ENCODE results near the gene KCNA2.

- TF ChIP-seq POLR2A (IDR thresholded peaks at IDR 0.05; ENCODE audit: low read length) (no peak), GATA1 (IDR thresholded peaks at IDR 0.05; ENCODE audit: low read depth, low read length) (no peak)
Measured at GRCh38 chr1:110597966-110598365, 8.2 kb downstream of the KCNA2 start.

All from erythroblast (primary cell).